ENCODE measurements around the gene HSPA12B.

- no peak for TF ChIP-seq CTCF (IDR thresholded peaks at IDR 0.05; ENCODE audit: low read depth, low read length, poor library complexity, severe bottlenecking)
- TF ChIP-seq EZH2phosphoT487 (IDR thresholded peaks at IDR 0.05; ENCODE audit: borderline replicate concordance, low read length), result no peak
Measured at GRCh38 chr20:3766422-3767109, 34.1 kb downstream of the HSPA12B start.
